Measurements from ENCODE around the gene FGF19.
A peak's percentile ranks its signal among the peaks of the same experiment; 100 is the strongest.

Gene FGF19, protein sequence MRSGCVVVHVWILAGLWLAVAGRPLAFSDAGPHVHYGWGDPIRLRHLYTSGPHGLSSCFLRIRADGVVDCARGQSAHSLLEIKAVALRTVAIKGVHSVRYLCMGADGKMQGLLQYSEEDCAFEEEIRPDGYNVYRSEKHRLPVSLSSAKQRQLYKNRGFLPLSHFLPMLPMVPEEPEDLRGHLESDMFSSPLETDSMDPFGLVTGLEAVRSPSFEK

DNA sequence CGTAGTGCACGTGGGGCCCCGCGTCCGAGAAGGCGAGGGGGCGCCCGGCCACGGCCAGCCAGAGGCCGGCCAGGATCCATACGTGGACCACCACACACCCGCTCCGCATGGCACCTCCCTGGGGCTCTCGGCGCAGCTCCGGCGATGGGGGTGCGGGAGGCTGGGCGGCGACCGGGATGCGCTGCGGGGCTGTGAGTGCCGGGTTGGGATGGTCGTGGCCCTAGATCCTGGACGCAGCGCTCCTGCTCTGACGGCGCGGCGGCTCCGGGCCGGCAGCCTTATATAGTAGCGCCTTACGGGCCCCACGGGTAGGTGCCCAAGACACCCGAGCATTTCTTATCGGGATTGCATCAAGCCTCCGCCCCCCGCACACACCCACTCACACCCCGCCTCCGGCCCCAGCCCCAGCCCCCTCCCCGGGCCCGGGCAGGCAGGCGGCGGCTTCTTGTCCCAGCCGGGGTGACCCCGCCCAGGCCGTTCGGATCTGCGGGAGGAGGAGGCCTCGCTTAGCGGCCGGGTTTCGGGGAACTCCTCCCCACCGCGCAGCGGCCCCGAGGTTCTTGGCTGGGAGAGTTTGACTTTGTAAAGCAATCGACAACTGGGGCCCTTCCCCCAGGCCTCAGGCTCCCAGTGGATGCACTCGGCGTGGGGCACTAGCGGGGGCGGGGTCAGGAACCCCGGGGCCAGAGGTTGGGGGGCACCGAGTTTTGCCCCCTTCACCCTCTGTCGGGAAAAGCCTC, at the start of gene FGF19:
Gene FGF19 (minus strand): TSS at position 255 of the 740 bp plus-strand sequence. CDS start 146 bp downstream, at position 109.
- DNase-seq, result no peak

DNA sequence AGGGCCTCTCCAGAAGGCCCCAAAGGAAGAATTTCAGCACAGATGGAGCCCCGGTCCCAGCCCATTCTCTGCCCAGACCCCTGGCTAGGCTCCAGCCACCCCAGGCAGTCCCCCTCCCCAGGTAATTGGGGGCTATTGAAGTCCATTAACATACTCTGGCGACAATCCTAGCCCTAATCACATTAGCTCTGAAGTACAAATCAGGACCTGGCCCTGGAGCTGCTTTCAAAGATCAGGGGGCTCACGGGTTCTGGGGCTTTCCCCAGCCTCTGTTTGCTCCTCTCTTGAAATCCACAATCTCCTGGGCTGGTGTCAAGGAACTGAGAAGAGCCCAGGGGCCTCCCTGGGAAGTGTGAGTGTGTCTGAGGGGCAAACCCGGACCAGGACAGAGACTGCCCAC, 49.1 kb upstream of the FGF19 start:
- no peak for DNase-seq

DNA sequence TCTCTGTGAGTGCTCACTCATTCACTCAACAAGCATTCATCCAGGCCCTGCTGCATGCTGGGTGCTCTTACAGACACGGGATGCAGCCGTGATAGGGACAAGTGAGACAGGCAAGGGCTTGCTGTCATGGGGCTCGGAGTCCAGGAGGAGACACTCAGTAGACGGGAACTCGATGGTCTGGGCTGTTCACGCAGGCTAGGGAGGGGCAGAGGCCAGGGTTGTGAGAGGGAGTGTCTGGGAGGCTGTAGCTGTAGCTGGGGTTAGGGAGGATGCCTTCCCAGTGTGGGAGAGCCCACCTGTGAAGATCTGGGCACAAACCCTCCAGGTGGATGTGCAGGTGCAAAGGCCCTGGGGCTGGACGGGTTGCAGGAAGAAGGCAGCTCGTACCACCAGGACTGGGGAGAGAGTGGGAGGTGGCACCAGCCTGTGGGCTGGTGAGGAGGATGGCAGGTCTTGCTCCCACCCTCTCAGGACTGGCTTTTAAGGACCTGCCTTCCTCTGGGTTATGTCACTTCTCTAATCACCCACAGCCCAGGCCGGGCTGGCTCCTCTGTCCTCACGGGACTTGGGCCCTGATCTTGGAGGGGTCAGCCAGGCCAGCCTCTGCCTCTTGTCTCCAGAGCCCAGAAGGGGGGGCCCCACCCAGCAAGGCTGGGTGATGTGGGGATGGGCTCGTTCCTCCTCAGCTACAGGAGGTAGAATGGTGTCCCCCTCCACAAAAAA, 47.2 kb upstream of the FGF19 start:
- no peak for DNase-seq

DNA sequence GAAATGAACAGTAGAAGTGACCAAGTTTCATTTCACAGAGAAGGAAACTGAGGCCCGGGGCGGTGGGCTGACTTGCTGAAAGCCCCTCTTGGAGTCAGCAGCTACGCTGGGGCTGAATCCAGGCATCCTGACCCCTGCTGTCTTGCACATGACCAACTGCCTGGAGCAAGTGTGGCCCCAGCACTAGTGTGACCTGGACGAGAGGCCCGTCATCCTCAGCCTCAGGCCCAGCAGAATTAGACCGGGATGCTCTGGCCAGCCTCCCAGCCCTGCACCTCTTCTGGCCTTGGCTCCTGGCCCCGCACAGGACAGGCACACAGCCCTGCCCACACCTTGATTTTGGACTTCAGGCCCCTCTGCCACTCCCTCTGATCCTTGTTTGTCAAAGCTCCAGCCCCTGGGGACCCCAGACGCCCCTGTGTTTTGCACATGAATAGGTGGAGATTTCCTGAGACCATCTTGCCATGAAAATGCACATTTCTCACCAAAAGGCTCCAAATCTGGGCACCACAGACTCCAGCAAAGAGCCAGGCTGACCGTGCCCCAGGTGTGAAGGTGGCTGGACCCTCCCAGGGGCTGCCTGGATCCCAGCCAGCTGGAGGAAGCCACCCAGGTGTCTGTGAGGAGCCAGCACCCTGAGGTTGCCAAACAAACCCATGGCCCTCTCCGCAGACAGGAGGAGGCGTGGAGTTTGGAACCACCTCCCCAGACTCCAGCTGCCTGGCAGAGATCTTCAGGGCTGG, 46.5 kb upstream of the FGF19 start:
- no peak for DNase-seq

DNA sequence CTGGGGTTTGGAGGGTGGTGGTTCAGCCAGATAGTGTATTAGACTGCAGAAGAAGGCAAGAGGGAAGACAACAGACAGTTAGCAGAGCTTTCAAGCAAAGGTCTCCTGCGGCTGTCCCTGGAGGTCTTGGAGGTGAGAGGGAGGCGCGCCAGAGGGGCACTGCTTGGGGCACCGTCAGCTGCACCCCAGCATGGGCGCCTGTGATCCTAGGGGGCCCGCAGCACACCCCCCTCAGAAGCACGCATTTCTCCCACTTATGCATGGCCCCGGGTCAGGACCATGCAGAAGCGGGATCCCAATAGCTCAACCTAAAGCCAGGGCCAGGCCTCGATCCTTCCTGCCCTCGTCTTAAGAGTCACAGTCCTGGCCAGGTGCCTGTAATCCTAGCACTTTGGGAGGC, 44.8 kb upstream of the FGF19 start:
- no peak for DNase-seq

DNA sequence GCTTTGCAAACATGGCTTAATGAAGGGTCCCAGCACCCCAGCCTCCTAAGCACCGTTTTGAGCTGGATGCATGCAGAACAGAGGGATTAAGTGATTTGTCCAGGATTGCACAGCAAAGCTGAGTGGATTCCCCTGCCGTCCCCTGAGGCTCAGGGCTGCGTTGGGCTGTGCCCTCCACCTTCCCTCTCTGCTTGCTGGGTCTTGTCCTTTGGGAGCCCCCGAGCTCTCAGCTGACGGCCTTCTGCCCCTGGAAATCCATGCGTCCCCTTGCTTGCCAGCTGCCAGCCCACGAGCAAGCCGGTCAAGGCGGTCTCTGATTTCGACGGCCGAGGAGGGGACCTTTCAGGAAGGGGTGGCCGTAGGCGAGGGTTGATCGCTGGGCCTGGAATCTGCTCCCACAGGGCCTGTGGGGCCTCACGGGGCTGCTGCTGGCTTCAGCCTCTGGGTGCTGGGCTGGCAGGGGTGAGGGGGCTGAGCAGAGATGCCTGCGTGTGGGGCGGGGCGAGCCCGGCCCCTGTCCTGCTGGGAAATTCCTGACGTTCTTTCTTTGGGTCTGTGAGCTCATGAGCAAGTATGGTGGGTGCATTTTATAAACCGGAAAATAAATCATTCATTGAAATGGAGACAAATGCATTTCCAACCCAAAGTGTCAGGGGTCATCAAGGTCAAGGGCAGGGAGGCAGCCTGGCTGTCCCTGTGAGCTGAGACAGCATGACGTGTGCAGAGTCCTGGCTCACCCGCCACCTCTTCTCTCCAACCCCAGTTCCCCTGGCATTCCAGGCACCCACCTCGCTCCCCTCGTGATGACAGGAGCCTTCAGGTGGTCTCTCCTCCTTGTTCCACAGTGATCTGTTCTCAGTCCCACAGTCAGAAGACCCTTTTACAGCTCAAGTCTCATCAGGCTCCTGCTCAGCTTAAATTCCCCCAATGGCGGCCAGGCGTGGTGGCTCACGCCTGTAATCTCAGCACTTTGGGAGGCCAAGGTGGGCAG, 43.2 kb upstream of the FGF19 start:
- DNase-seq, result no peak

DNA sequence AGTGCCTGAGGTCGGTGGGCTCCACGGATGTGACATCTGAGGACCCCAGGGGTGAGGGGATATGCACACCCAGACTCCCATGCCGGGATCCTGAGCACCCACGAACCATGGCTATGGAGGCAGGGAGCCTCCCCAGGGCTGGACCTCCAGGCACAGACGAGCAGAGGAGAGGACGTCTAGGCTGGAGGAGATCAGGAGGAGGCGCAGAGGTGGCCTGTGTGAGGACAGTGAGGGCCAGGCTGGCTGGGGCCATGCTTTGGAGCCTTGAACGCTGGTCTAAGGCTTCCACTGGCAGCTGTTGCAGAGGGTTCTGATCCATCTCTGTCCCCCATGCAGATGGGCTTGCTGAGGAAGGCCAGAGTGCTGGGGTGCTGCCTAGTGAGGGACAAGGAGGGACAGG, 42.3 kb upstream of the FGF19 start:
- DNase-seq, result no peak

DNA sequence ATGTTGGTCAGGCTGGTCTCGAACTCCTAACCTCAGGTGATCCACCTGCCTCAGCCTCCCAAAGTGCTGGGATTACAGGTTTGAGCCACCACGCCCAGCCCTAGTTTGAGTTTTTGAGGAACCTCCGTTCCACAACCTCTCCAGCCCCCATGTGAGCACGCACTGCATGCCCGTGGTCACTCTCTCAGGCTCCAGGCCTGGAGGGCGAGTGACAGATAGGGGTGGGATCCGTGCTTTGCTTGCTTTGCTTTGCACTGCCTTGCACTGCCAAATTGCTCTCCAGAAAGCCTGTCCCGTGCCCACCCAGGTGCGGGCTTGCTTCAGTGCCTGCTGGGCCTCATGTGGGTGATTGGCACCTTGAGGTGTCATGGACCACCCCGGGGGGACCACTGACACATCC, 41.4 kb upstream of the FGF19 start:
- DNase-seq, result no peak

DNA sequence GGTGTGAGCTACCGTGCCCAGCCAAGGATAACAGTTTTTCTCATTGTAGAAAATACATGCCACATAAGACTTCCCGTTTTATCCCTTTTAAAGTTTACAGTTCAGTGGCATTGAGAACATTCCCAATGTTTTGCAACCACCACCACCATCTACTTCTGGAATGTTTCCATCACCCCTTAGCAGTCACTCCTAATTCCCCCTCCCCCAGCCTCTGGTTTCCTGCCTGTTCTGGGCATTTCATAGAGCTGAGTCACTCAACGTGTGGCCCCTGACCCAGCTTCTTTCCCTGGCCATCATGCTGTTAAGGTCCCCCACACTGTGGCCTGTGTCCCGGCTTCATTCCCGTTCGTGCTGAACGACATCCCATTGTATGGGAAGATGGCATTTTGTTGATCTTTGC, 40.6 kb upstream of the FGF19 start:
- DNase-seq, result no peak

DNA sequence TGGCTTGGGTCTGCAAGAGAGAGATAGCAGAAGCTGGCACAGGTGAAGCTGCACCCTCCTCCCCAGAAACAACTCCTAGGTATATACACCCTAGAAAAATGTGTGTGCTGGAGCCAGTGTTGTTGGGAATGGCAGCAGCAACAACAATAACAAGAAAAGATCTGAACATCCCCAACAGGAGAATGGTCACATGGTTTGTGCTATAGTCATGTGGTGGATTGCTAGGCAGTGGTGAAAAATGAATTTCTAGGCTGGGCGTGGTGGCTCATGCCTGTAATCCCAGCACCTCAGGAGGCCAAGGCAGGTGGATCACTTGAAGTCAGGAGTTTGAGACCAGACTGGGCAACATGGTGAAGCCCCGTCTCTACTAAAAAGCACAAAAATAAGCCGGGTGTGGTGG, 31.0 kb upstream of the FGF19 start:
- no peak for DNase-seq

DNA sequence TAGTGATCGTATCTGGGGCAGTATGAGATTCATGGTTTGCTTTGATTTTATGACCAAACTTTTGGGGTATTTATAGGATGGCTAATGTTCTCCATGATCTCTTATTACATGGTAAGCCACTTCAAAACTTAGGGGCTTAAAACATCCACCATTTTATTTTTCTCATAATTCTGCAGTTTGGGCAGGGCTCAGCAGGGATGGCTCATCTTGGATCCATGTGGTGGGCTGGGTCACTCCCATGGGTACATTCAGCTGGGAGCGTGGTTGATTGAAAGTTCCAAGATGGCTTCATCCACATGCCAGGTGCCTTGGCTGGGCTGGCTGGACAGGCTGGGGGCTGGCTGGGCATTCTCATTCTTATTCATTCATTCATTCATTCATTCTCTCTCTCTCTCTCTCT, 30.5 kb upstream of the FGF19 start:
- DNase-seq, result no peak

DNA sequence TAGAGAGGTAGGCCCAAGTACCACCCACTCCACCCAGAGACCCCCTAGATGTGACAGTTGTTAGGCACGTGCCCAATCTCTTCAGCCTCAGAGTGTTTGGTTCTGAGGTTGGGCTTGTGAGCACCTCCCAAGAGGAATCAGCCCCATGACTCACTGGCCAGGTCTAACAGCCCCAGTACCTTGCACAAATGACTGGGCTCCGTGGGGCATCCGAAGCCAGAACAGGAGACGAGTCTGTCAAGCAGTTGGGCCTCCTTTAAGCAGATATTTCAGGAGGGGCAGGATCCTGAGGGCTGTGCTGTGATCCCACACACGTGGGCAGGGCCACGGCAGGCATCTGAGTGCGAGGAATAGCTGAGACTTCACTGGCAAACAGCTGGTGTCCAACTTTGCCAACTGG, 29.1 kb upstream of the FGF19 start:
- DNase-seq, result no peak

DNA sequence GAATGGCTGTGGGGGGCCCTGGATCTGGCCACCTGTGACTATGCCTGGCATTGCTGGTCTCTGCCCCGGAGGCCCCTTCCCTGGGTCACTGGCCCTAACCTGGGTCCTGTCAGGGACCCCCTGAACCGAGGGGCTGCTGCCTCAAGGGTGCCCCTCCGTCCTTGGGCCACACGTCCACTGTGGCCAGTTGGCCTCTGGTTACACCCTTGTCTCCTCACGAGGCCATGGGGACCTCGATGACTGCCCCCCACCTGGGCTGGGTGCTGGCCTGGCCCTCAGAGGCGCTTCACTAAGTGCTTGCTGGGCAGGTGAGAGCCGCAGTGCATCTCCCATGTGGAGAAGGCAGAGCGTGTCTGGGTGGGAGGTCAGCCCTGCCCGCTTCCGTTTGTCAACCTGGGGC, 27.3 kb upstream of the FGF19 start:
- DNase-seq, result no peak

DNA sequence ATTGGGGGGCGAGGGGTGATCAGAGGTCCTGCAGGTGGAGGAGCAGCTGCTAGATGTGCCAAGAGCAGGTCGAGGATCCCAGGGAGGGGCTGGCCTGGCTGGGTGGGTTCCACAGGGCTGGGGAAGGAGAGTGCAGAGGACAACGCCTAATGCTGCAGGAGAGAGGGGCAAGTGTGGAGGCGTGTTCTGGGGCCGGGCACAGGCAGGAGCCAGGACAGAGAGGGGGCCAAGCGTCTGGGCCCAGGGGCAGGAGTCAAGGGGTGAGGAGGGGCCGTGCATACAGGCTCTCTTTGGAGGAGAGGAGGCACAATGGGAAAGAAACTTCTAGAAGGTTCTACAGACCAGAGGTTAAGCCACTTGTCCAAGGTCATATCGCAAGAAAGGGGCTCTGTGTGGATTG, 26.7 kb upstream of the FGF19 start:
- no peak for DNase-seq

DNA sequence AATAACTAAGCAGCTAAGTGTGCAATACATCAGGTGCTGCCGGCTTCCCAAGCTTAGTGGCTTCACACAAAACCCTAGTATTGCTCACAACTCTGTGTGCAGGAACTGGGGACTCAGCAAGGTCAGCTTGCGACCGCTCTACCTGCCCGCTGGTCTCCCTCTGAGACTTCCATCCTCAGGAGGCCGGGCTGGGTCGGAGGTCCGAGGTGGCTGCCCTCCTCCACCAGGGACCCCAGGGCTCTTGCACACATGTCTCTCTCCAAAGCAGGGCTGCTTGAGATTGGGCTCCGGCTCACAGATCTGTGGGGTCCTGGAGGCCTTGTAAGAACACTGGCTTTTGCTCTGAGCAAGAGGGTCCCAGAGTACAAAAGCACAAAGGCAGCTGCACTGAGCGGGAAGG, 25.4 kb upstream of the FGF19 start:
- no peak for DNase-seq

DNA sequence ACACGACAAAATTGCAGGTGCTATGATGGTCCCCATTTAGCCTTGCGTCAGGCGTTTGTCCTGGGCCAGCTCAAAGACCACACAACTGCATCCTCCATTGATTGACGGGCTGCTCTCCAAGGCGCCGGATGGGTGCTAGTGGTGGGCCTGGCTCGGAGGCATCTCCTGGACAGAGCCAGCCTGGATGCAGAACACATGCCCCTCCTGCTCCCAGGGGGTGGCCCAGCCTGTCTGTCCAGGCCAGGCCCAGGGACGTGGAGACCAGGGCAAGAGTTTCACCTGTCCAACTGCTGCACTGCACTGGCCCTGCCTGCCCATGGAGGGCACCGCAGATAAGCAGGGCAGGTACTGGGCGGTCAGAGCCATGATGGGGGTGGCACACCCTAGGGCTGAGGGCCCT, 23.4 kb upstream of the FGF19 start:
- no peak for DNase-seq

DNA sequence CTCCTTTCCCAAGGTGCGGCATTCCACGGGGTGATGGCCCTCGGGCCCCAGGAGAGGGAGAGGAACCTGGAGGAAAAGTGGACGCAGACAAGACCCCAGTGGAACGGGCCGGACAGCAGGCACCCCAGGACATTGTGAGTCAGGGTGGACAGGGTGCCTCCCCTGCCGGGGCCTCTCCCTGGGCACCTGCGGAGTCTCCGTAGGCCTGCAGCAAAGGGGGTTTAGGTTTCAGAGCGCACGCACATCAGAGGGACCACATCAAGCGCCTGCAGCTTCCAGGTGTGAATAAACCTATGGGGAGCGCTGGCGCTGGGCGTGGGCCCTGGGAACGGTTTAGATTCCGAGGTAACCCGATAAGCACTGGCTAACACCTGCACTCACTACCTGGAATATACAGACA, 22.7 kb upstream of the FGF19 start:
- no peak for DNase-seq

DNA sequence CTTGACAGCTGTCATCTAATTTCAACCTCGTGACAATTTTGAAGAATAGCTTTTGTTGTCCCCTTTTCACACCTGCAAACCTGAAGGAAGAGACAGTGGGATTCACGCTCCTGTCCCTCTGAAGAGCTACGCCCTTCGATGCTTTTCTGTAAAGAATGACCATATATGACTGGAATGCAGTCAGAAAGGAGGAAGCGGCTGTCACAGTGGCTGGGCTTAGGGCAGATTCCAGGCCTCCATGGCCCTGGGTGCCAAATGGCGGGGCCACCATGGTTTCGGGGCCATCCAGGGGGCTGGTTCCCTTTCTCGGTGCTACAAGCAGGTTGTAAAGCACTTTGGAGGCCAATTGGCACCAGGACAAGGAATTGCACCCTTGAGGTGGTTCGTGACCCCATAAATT, 22.2 kb upstream of the FGF19 start:
- no peak for DNase-seq

DNA sequence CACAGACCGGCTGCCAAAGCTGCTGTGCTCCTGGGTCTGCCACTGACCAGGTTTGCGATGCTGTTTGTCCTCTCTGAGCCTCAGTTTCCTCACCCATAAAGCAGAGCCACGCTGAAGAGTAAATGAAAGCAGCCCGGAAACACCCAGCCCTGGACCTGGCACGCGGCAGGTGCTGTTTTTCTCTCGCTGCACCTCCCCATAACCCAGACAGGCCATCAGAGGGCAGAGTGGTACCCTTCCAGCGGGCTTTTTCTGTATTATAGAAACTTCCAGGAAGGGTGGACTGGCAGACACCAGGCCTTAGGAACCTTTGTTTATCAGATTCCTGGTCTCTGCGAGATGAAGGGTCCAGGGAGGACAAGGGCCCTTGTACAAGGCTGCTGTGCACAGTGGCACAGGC, 17.9 kb upstream of the FGF19 start:
- DNase-seq, result no peak

DNA sequence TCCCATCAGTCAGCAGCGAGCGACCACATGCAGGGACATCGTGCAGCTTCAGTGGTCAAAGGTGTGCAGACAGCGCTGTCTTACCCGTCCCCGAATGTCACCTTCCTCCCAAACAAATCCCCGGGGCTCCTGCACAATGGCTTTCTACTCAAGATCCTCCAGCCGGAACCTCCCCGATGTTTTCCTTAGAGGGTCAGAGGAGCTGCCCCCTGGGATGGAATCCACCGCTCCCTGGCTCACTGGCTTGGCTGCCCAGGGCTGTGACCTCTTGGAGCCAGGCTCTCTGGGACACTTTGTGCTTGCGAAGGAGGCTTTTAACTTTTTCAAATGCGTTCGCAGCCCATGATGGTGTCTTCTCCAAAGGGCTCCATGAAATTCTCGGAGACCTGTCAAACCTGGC, 17.3 kb upstream of the FGF19 start:
- no peak for DNase-seq

DNA sequence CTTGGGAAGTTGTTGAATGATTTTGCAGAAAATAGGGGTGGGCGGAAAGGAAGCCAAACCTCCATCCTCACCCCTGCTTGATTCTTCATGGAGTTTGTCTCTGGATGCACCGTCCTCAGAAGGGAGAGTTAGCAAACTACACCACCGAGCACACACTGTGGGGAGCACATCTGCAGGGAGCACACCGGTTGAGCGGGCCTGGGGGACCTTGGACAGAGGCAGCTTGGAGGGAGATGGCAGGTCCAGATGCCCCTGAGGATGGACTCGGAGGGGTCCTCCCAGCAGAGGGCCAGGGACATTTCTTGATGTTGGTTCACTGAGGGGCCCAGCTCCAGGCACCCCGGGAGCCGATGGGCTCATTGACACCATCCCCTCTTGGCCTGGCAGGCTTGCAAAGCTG, 15.1 kb upstream of the FGF19 start:
- DNase-seq, result no peak

DNA sequence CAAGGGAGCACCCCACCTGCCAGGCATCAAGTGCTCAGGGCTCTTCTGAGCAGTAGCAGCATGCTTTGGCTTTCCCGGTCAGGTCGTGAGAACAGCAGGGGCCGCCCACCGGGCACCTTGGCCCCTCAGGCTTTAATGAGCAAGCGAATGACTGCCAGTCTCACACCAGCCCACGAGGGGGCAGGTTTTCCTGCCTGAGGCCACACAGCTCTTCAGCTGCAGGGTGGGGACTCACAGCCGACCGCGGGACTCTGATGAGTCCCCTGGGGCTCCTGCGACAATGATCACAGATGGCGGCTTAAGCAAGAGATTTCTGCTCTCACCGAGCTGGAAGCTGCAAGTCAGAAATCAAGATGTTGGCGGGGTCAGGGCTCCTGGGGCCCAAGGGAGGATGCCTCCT, 14.3 kb upstream of the FGF19 start:
- DNase-seq, result peak; percentile 91

Measured in NCI-H2171 (cell line).